ENCODE results near the gene TYW1. TPM values are rescaled to one million over a fixed set of nuclear protein-coding genes. Genes with fewer than 3 reads are reported as not detected.

The TYW1 gene
- total RNA-seq, 1 donor from 2014 or later, result 16.6 TPM

- Histone ChIP-seq H2AFZ (ENCODE audit: low read depth, low read length) (no peak overlapping the region), H3K79me2 (ENCODE audit: insufficient read depth, low read length) (no peaks in the 10 kb centered on the region), H3K36me3 (ENCODE audit: insufficient read depth, low read length) (peaks cover 14% of the 10 kb centered on the region), H3K27me3 (ENCODE audit: insufficient read depth, low read length) (no peaks in the 10 kb centered on the region), H3K4me2 (ENCODE audit: low read length) (no peak overlapping the region), H4K20me1 (ENCODE audit: insufficient read depth, low read length) (no peaks in the 10 kb centered on the region), H3K4me3 (ENCODE audit: insufficient read depth, low read depth, low read length) (no peak overlapping the region), H3K9ac (ENCODE audit: low read length) (no peak overlapping the region), H3K9me3 (ENCODE audit: insufficient read depth, low read depth, low read length) (no peaks in the 10 kb centered on the region), H3K4me1 (ENCODE audit: insufficient read depth, low read length) (no peaks in the 10 kb centered on the region), H3K27ac (ENCODE audit: low read depth, low read length) (no peak overlapping the region)
- DNase-seq (ENCODE audit: low read depth), result no peak
- TF ChIP-seq EZH2 (IDR thresholded peaks at IDR 0.05; ENCODE audit: insufficient read depth, low read length) (no peak), CTCF (IDR thresholded peaks at IDR 0.05; ENCODE audit: insufficient read depth, low read depth, low read length) (no peak)
- H3K4me1 Mint-ChIP-seq (ENCODE audit: low read depth, unreplicated experiment), result peaks cover 1% of the 10 kb centered on the region
- H3K9me3 Mint-ChIP-seq (ENCODE audit: unreplicated experiment), result no peaks in the 10 kb centered on the region
- FAIRE-seq, result no peak
- H3K27ac Mint-ChIP-seq (ENCODE audit: unreplicated experiment), result no peak overlapping the region
- H3K4me3 Mint-ChIP-seq (ENCODE audit: unreplicated experiment), result no peak overlapping the region
- no peaks in the 10 kb centered on the region for H3K27me3 Mint-ChIP-seq (ENCODE audit: low read depth, unreplicated experiment)
- H3K36me3 Mint-ChIP-seq (ENCODE audit: low read depth, unreplicated experiment), result peaks cover 26% of the 10 kb centered on the region
These were observed 22.3 kb downstream of the TYW1 start for GRCh38 chr7:67018940-67019339.

- no peak overlapping the region for H2AFZ ChIP-seq (ENCODE audit: low read depth, low read length)
- Mint-ChIP-seq H3K9me3 (ENCODE audit: unreplicated experiment) (no peaks in the 10 kb centered on the region), H3K27ac (ENCODE audit: unreplicated experiment) (peak overlapping the region; percentile 1), H3K4me1 (ENCODE audit: low read depth, unreplicated experiment) (peaks cover 6% of the 10 kb centered on the region), H3K27me3 (ENCODE audit: low read depth, unreplicated experiment) (no peaks in the 10 kb centered on the region), H3K36me3 (ENCODE audit: low read depth, unreplicated experiment) (peaks cover 26% of the 10 kb centered on the region), H3K4me3 (ENCODE audit: unreplicated experiment) (no peak overlapping the region)
- H3K9ac ChIP-seq (ENCODE audit: low read length), result no peak overlapping the region
- no peak overlapping the region for H3K27ac ChIP-seq (ENCODE audit: low read depth, low read length)
- no peaks in the 10 kb centered on the region for H3K9me3 ChIP-seq (ENCODE audit: insufficient read depth, low read depth, low read length)
- H3K79me2 ChIP-seq (ENCODE audit: insufficient read depth, low read length), result no peaks in the 10 kb centered on the region
- no peaks in the 10 kb centered on the region for H3K27me3 ChIP-seq (ENCODE audit: insufficient read depth, low read length)
- H3K36me3 ChIP-seq (ENCODE audit: insufficient read depth, low read length), result peaks cover 14% of the 10 kb centered on the region
- H3K4me1 ChIP-seq (ENCODE audit: insufficient read depth, low read length), result no peaks in the 10 kb centered on the region
- H3K4me2 ChIP-seq (ENCODE audit: low read length), result no peak overlapping the region
- no peak for FAIRE-seq
- H4K20me1 ChIP-seq (ENCODE audit: insufficient read depth, low read length), result no peaks in the 10 kb centered on the region
- no peak for TF ChIP-seq CTCF (IDR thresholded peaks at IDR 0.05; ENCODE audit: insufficient read depth, low read depth, low read length)
- TF ChIP-seq EZH2 (IDR thresholded peaks at IDR 0.05; ENCODE audit: insufficient read depth, low read length), result no peak
- DNase-seq (ENCODE audit: low read depth), result peak; percentile 12
- H3K4me3 ChIP-seq (ENCODE audit: insufficient read depth, low read depth, low read length), result no peak overlapping the region
These were observed 23.1 kb downstream of the TYW1 start for GRCh38 chr7:67019562-67020390.

GRCh38 chr7:67021260-67021659, 24.6 kb downstream of the TYW1 start:
- no peak overlapping the region for H3K4me3 ChIP-seq (ENCODE audit: insufficient read depth, low read depth, low read length)
- TF ChIP-seq EZH2 (IDR thresholded peaks at IDR 0.05; ENCODE audit: insufficient read depth, low read length) (no peak), CTCF (IDR thresholded peaks at IDR 0.05; ENCODE audit: insufficient read depth, low read depth, low read length) (no peak)
- Mint-ChIP-seq H3K9me3 (ENCODE audit: unreplicated experiment) (no peaks in the 10 kb centered on the region), H3K27ac (ENCODE audit: unreplicated experiment) (no peak overlapping the region), H3K27me3 (ENCODE audit: low read depth, unreplicated experiment) (no peaks in the 10 kb centered on the region), H3K4me1 (ENCODE audit: low read depth, unreplicated experiment) (peaks cover 11% of the 10 kb centered on the region), H3K36me3 (ENCODE audit: low read depth, unreplicated experiment) (peaks cover 26% of the 10 kb centered on the region), H3K4me3 (ENCODE audit: unreplicated experiment) (no peak overlapping the region)
- H3K27me3 ChIP-seq (ENCODE audit: insufficient read depth, low read length), result no peaks in the 10 kb centered on the region
- DNase-seq (ENCODE audit: low read depth) (no peak), FAIRE-seq (no peak)
- no peaks in the 10 kb centered on the region for H3K79me2 ChIP-seq (ENCODE audit: insufficient read depth, low read length)
- H3K4me2 ChIP-seq (ENCODE audit: low read length), result no peak overlapping the region
- H3K9me3 ChIP-seq (ENCODE audit: insufficient read depth, low read depth, low read length), result no peaks in the 10 kb centered on the region
- H4K20me1 ChIP-seq (ENCODE audit: insufficient read depth, low read length), result no peaks in the 10 kb centered on the region
- H3K27ac ChIP-seq (ENCODE audit: low read depth, low read length), result no peak overlapping the region
- H3K4me1 ChIP-seq (ENCODE audit: insufficient read depth, low read length), result peaks cover 3% of the 10 kb centered on the region
- no peak overlapping the region for H3K9ac ChIP-seq (ENCODE audit: low read length)
- no peak overlapping the region for H2AFZ ChIP-seq (ENCODE audit: low read depth, low read length)
- H3K36me3 ChIP-seq (ENCODE audit: insufficient read depth, low read length), result peaks cover 14% of the 10 kb centered on the region
